ENCODE data around the gene DGCR8. TPM values are rescaled to one million over a fixed set of nuclear protein-coding genes. Genes with fewer than 3 reads are reported as not detected.
"Not testable (repeated sequence)": the region's sequence is repeated elsewhere in the genome, so short reads cannot be mapped to it uniquely, and the experiment has no call there.

Gene DGCR8
- total RNA-seq, 1 experiment from 2014 or later, result 18.2 TPM

DNA sequence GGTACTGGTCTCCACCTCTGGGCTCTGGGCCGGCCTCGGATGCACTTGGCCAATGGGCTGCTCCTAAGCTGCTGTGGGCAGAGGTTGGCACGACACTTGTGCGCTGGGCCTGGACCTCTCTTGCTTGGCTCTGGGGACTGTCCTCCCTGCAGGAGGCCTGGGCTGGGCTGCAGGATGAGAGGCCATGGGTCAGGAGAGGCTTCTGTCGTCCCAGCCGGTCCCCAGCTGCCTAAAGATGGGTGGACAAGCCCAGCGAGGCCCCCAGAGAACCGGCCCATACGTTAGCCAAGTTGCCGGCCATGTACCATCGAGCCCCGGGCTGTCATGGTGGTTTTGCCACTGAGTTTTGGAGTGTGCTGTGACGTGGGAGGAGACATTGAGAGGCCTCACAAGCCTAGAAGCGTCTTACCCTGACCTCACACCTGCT, 72.4 kb downstream of the DGCR8 start:
- no peak for DNase-seq (ENCODE audit: low read depth)

DNA sequence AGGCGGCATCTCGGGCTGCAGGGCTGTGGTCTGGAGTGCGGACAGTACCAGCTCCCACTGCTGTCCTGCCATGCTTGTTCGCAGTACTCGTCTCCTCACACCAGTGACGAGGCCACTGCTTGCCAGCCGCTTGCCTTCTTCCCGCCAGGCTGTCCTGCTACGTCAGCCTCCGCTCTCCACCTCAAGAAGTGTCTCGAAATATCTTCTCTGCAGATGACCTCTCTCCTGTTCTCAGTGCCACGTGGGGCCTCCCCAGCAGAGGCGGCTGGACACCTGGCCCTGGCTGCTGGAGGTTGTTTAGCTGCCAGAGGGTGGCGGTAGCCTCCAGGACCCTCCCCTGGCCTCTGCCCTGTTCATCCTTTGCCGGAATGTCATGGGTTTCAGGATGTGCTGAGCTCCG, 73.9 kb downstream of the DGCR8 start:
- no peak for DNase-seq (ENCODE audit: low read depth)

DNA sequence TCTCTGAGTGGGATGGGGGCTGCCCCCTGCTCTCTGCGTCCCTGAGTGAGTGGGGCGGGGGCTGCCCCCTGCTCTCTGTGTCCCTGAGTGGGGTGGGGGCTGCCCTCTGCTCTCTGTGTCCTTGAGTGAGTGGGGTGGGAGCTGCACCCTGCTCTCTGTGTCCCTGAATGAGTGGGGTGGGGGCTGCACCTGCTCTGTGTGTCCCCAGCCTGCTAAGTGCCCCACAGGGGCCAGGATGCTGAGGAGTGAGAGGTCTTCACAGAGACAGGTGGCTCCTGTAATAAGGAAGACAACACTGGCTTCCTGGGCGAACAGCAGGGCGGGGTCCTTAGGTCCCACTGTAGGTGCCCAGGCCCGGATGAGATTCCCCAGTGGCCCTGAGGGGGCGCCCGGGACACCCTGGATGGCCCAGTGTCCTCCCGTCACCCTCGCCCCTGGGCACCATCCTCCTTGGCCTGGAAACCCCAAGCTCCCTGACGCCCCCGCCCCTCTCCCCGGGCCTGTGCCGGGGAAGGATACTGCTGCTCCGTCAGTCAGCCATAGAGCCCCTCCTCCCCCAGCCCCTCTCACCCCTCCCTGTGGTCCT, 74.7 kb downstream of the DGCR8 start:
- no peak for DNase-seq (ENCODE audit: low read depth)

DNA sequence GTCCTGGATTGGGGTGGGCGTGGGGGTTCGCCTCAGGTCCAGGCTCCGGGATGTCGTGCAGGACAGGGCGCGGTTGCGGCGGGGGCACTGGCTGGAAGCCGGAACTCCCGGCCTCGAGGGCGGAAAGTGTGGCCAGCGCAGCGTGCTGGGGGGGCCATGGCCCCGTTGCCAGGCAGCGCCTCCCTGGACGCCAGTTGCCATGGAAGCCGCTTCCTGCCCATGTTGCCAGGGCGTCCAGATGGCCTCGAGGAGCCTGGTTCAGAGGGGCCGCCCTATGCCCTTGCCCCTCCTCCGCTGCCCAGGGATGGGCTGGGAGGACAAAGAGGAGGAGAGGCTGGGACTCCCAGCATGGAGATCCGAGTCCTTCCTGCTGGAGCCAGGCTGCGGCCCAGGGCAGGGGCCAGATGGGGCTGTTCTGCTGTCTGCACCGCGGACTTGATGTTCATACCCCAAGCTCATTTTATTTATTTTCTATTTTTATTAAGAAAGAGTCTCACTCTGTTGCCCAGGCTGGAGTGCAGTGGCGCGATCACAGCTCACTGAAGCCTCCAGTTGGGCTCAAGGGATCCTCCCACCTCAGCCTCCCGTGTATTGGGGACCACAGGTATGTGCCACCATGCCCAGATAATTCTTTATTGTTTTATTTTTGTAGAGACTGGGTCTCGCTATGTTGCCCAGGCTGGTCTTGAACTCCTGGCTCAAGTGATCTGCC, 75.4 kb downstream of the DGCR8 start:
- peak; percentile 78 for DNase-seq (ENCODE audit: low read depth)

DNA sequence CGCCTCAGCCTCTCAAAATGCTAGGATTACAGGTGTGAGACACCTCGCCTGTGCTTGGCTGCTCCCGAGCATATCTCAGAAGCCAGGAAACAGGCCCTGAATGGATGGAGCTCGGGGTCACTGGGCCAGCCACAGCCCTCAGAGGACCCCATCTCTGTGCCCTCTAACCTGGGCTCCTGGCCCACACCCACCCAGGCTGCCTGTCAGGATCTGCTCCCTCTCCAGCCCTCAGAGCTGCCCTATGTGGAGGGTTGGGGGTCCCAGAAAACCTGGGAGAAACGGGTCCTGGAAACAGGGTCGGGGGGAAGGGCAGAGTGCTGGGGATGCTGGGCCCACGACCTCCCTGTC, 76.0 kb downstream of the DGCR8 start:
- DNase-seq (ENCODE audit: low read depth), result no peak

DNA sequence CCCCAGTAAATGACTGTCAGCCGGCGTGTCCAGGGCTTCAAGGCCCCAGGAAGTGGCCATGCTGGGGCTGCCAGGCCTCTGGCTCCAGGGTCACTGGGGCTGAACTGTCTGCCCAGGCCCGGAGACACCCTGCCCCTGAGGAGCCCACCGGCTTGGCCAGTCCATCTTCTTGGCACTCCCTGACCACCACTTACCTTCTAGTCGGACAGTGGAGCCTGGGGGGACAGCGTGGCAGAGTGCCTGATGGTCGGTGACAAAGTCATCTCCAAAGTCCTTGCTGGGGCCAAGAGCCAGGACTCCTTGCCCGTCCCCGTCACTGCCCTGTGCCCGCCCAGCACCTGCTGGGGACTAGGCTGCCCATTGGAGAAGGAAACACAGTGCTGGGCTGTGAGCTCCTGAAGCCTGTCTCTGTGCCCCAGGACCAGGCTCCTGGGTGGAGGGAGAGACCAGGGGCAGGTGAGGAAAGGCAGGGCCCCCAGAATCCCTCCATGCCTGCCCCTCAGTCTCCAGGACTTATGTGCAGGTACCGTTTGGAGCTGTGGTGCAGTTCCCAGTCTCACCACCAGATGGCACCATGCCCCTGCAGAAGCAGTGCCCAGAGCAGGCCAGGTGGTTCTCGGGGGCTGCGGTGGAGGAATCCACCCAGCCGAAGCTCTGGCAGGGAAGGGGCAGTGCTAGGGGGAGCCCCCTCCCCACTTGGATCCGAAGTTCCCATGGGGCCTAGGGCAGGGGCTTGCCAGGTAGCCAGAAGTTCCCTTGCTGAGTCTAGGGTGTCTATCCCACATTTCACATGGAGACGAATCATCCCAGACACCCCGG, 76.8 kb downstream of the DGCR8 start:
- DNase-seq (ENCODE audit: low read depth), result peak; percentile 48

DNA sequence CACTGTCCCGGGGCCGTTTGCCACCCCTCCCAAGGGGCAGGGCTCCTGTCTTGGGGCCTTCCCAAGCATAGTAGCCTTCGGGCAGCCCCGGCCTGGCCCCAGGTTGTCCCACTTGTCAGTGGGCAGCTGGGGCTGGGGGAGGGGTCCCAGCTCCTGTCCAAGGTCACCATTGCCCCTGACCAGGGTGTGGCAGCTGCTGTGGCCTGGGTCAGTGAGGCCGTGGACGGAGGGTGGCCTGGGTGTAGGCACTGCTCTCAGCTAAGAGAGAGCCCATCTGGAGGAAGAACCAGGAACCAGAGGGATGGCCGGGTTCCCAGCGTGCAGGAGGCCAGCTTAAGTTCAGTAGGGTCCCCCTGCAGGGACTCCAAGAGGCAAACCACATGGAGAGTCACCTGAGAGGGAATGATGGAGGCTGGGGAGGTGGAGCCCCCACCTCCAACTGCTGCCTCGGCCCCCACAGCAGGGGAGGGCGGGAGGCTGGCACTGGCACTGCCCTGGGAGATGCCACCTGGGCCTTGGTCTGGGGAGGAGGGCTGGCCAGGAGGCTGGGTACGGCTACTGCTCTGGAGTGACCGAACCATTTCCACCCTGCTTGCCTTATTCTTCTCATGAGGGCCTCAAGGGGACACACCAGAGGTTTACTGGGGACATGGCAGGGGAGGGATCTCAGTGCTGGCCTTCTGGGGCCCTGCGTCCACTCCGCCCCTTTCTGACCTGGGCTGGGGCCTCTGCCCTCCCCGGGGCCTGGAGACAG, 77.6 kb downstream of the DGCR8 start:
- DNase-seq (ENCODE audit: low read depth), result no peak

DNA sequence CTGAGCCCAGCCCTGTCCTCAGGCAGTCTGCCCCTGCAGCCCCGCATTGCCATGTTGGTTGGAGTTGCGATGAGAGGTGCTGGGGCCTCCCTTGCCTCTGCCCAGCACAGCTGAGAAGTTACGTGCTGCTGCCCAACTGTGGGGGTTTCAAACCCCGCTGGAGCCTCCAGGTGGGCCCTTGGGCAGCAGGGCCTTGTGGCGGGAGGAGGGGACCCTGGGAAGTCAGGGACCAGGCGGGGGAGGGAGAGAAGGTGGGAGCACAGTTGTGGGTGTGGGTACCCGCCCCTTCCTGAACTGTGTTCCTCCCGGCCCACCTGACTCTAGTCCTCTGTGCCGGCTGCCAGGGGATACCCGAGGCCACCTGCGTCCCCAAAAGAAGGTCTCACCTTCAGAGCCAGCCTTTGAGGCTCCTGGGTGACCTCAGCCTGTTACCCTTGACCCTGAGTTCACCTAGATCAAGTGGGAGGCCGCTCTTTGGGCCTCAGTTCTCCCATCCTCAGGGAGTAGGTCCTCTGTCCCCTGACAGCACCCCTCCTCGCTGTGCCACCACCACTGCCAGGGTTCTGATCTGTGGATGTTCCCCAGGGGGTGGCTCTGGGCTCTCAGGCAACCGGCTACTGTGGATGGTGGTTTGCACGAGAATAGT, 78.5 kb downstream of the DGCR8 start:
- no peak for DNase-seq (ENCODE audit: low read depth)

DNA sequence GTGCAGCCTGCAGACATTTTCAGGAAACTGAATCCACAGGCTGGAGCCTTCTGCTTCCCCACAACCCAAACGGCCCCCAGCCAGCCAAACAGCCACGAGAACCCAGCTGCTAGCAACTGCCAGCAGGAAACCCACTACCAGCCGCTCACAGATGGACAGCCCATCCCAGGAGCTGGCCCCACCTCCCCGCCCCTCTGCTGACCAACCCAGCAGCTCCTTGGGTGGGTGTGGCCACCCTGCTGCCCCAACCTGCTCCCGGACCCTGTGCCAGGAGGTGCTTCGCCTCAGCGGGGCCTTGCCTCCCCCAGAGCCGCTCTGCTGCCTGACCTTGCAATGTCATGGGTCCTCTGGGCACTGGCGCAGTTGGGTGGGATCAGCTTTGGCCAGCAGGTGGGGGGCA, 79.0 kb downstream of the DGCR8 start:
- DNase-seq (ENCODE audit: low read depth), result no peak

DNA sequence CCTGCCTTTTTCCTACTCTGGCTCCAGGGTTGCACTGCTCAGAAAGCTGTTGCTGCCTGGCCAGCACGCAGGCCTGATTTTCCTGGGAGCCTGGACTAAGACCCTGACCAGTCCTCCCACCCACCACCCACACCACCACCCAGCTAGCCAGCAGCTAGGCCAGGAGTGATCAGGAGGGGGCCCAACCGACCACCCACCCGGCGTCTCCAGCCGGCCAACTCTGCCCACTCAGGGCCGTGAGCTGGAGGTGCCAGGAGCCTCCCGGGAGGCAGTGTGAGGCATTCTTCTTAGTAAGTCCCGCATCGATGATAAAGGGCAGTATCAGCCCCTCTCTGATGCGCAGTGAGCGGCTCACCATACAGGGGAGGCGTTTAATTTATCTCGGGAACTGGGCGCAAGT, 79.5 kb downstream of the DGCR8 start:
- DNase-seq (ENCODE audit: low read depth), result not testable (repeated sequence)

DNA sequence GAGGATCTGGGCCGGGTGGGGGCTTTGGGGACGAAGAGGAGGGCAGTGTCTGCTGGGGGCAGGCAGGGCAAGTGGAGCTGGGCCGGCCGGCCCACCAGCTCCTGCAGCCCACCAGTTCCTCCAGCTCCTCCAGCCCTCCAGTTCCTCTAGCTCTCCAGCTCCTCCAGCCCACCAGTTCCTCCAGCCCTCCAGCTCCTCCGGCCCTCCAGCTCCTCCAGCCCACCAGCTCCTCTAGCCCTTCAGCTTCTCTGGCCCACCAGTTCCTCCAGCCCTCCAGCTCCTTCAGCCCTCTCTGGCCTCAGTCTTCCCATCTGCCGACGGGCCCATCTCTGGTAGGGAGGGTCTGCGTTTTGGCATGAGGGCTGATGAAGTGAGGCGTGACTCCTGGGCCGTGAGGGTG, 80.0 kb downstream of the DGCR8 start:
- DNase-seq (ENCODE audit: low read depth), result no peak

Other genes with a start within 250 kb of the DGCR8 start
- gene GNB1L, start 225.4 kb upstream of the DGCR8 start, total RNA-seq (2014; rRNA removed; shearing (Covaris generic)), result 4.0 and 7.6 TPM in 2 replicates
- gene RTL10, start 225.4 kb upstream of the DGCR8 start, total RNA-seq (2014; rRNA removed; shearing (Covaris generic)), result 3.5 and 7.6 TPM in 2 replicates
- gene COMT, start 138.5 kb upstream of the DGCR8 start, total RNA-seq (2014; rRNA removed; shearing (Covaris generic)), result 182 and 248 TPM in 2 replicates
- 20.7 and 21.8 TPM in 2 replicates for gene TXNRD2, start 138.4 kb upstream of the DGCR8 start, total RNA-seq (2014; rRNA removed; shearing (Covaris generic))
- gene ARVCF, start 63.4 kb upstream of the DGCR8 start, total RNA-seq (2014; rRNA removed; shearing (Covaris generic)), result 4.8 and 5.1 TPM in 2 replicates
- 34.0 and 36.1 TPM in 2 replicates for gene TANGO2, start 59.1 kb upstream of the DGCR8 start, total RNA-seq (2014; rRNA removed; shearing (Covaris generic))
- gene RANBP1, start 35.9 kb downstream of the DGCR8 start, total RNA-seq (2014; rRNA removed; shearing (Covaris generic)), result 828 and 1,137 TPM in 2 replicates
- 17.9 and 21.0 TPM in 2 replicates for gene TRMT2A, start 37.0 kb downstream of the DGCR8 start, total RNA-seq (2014; rRNA removed; shearing (Covaris generic))
- 3.0 and 12.1 TPM in 2 replicates for gene ZDHHC8, start 51.6 kb downstream of the DGCR8 start, total RNA-seq (2014; rRNA removed; shearing (Covaris generic))
- gene CCDC188, start 70.8 kb downstream of the DGCR8 start, total RNA-seq (2014; rRNA removed; shearing (Covaris generic)), result 0.69 TPM in 1 of 2 replicates, not detected in the other
- gene RTN4R, start 188.1 kb downstream of the DGCR8 start, total RNA-seq (2014; rRNA removed; shearing (Covaris generic)), result 1.7 and 2.4 TPM in 2 replicates
- 52.1 and 52.2 TPM in 2 replicates for gene DGCR6L, start 239.8 kb downstream of the DGCR8 start, total RNA-seq (2014; rRNA removed; shearing (Covaris generic))

Measured in M059J (cell line).